Endometrial microvascular endothelial cells (primary cell): ENCODE results near the gene ACP3. TPM values are rescaled to one million over a fixed set of nuclear protein-coding genes. Genes with fewer than 3 reads are reported as not detected.
"Not testable (repeated sequence)": the region's sequence is repeated elsewhere in the genome, so short reads cannot be mapped to it uniquely, and the experiment has no call there.

Source experiments
- in situ Hi-C: cut with HindIII; loops from 2 replicates; pipeline ENCODE4 v1.10.0; 2017; ENCODE audit warnings: low sequenced_read_pairs, low pct_unique_long_range_greater_than_20kb; ENCODE audit errors: inconsistent ontology term
- total RNA-seq: library from RNA; depleted of rRNA; stranded (reverse); fragments of >200 nt; gene quantifications from one replicate; pipeline ENCODE4 v1.2.3, GENCODE V29; 2015; ENCODE audit errors: inconsistent ontology term

ACP3 gene
- total RNA-seq, result not detected

- in situ Hi-C loops, result no loop called here
Measured at GRCh38 chr3:132317229-132317948, at the start of gene ACP3. Gene ACP3 (plus strand): TSS chr3:132317407. CDS start chr3:132317457, 50 bp downstream.

- in situ Hi-C loops, result no loop called here
Measured at GRCh38 chr3:132268956-132269355, 48.3 kb upstream of the ACP3 start.

GRCh38 chr3:132273036-132273435 lies 44.2 kb upstream of the ACP3 start:
- in situ Hi-C loops, result no loop called here

- in situ Hi-C loops, result no loop called here
Measured at GRCh38 chr3:132276228-132276906, 40.8 kb upstream of the ACP3 start.

GRCh38 chr3:132279030-132279429 lies 38.2 kb upstream of the ACP3 start:
- in situ Hi-C loops, result no loop called here

GRCh38 chr3:132283440-132283839 lies 33.8 kb upstream of the ACP3 start:
- in situ Hi-C loops, result no loop called here

GRCh38 chr3:132283916-132284405 lies 33.2 kb upstream of the ACP3 start:
- in situ Hi-C loops, result no loop called here

- in situ Hi-C loops, result no loop called here
Measured at GRCh38 chr3:132284781-132285619, 32.2 kb upstream of the ACP3 start.

GRCh38 chr3:132285620-132285945 lies 31.6 kb upstream of the ACP3 start:
- in situ Hi-C loops, result no loop called here

- in situ Hi-C loops, result no loop called here
Measured at GRCh38 chr3:132286035-132286434, 31.2 kb upstream of the ACP3 start.

GRCh38 chr3:132288357-132288756 lies 28.9 kb upstream of the ACP3 start:
- in situ Hi-C loops, result no loop called here

- in situ Hi-C loops, result no loop called here
Measured at GRCh38 chr3:132289316-132289715, 27.9 kb upstream of the ACP3 start.

- in situ Hi-C loops, result no loop called here
Measured at GRCh38 chr3:132290833-132291232, 26.4 kb upstream of the ACP3 start.

GRCh38 chr3:132292042-132292441 lies 25.2 kb upstream of the ACP3 start:
- in situ Hi-C loops, result no loop called here

GRCh38 chr3:132293251-132293650 lies 24.0 kb upstream of the ACP3 start:
- in situ Hi-C loops, result no loop called here

- in situ Hi-C loops, result no loop called here
Measured at GRCh38 chr3:132294906-132295305, 22.3 kb upstream of the ACP3 start.

- in situ Hi-C loops, result not testable (repeated sequence)
Measured at GRCh38 chr3:132303336-132304201, 13.6 kb upstream of the ACP3 start.

- in situ Hi-C loops, result not testable (repeated sequence)
Measured at GRCh38 chr3:132304351-132304750, 12.9 kb upstream of the ACP3 start.

GRCh38 chr3:132310057-132310456 lies 7.2 kb upstream of the ACP3 start:
- in situ Hi-C loops, result not testable (repeated sequence)
